ELR (cell line): Measurements from ENCODE around the gene TMED4.
A peak's percentile ranks its signal among the peaks of the same experiment; 100 is the strongest.

Experiments
- DNase-seq: peaks from one replicate; pipeline ENCODE4 v3.0.0-alpha.2; 2015; ENCODE audit warnings: low read depth

TMED4 gene

GRCh38 chr7:44581879-44582603 lies at the start of gene TMED4:
Gene TMED4 (minus strand): TSS chr7:44582231. CDS start chr7:44582206, 25 bp downstream.
- peak; percentile 99 for DNase-seq

- DNase-seq: no peak
These were observed 49.6 kb upstream of the TMED4 start for GRCh38 chr7:44631458-44632115.

GRCh38 chr7:44630792-44631457 lies 48.9 kb upstream of the TMED4 start:
- no peak for DNase-seq

- DNase-seq: no peak
These were observed 47.9 kb upstream of the TMED4 start for GRCh38 chr7:44629829-44630522.

- DNase-seq: no peak
These were observed 44.6 kb upstream of the TMED4 start for GRCh38 chr7:44626620-44627019.

GRCh38 chr7:44625526-44626471 lies 43.8 kb upstream of the TMED4 start:
- DNase-seq: no peak

- no peak for DNase-seq
These were observed 42.3 kb upstream of the TMED4 start for GRCh38 chr7:44624318-44624717.

GRCh38 chr7:44622342-44623151 lies 40.5 kb upstream of the TMED4 start:
- DNase-seq: peak; percentile 64

GRCh38 chr7:44621750-44622103 lies 39.7 kb upstream of the TMED4 start:
- DNase-seq: no peak

GRCh38 chr7:44621034-44621749 lies 39.2 kb upstream of the TMED4 start:
- peak; percentile 88 for DNase-seq

- DNase-seq: no peak
These were observed 36.7 kb upstream of the TMED4 start for GRCh38 chr7:44618753-44619152.

- no peak for DNase-seq
These were observed 36.0 kb upstream of the TMED4 start for GRCh38 chr7:44618045-44618444.

- DNase-seq: peak; percentile 85
These were observed 35.3 kb upstream of the TMED4 start for GRCh38 chr7:44617225-44617890.

- no peak for DNase-seq
These were observed 34.5 kb upstream of the TMED4 start for GRCh38 chr7:44616545-44616944.

- no peak for DNase-seq
These were observed 33.8 kb upstream of the TMED4 start for GRCh38 chr7:44615793-44616192.

GRCh38 chr7:44615149-44615611 lies 33.1 kb upstream of the TMED4 start:
- no peak for DNase-seq

GRCh38 chr7:44609829-44610228 lies 27.8 kb upstream of the TMED4 start:
- DNase-seq: no peak

- no peak for DNase-seq
These were observed 27.1 kb upstream of the TMED4 start for GRCh38 chr7:44608916-44609648.
